ENCODE measurements around the gene RBM39. TPM values are rescaled to one million over a fixed set of nuclear protein-coding genes. Genes with fewer than 3 reads are reported as not detected.

Gene RBM39
- total and polyA plus RNA-seq, 2 of the 13 experiments (the other 11 are each of a cell fraction or from before 2014, with no cell fraction given): 788 to 920 TPM

- TF ChIP-seq ZBTB40 (IDR thresholded peaks at IDR 0.05) (no peak), ZBTB40 (CRISPR knock-in tag; IDR thresholded peaks at IDR 0.05) (no peak), SMYD3 (CRISPR knock-in tag; IDR thresholded peaks at IDR 0.05) (no peak), BCL6 (CRISPR knock-in tag; IDR thresholded peaks at IDR 0.05) (no peak), ZKSCAN5 (CRISPR knock-in tag; IDR thresholded peaks at IDR 0.05) (no peak), ARHGAP35 (CRISPR knock-in tag; IDR thresholded peaks at IDR 0.05; ENCODE audit: borderline replicate concordance) (no peak), HOMEZ (CRISPR knock-in tag; IDR thresholded peaks at IDR 0.05; ENCODE audit: low read depth) (no peak), REPIN1 (CRISPR knock-in tag; IDR thresholded peaks at IDR 0.05; ENCODE audit: borderline replicate concordance, low read depth) (no peak), ZNF614 (CRISPR knock-in tag; IDR thresholded peaks at IDR 0.05; ENCODE audit: borderline replicate concordance) (no peak), ZNF713 (CRISPR knock-in tag; IDR thresholded peaks at IDR 0.05) (no peak), FUBP1 (CRISPR knock-in tag; IDR thresholded peaks at IDR 0.05; ENCODE audit: borderline replicate concordance) (peak; percentile 79; the same call in 1 of the 2 replicates), FOXK1 (CRISPR knock-in tag; IDR thresholded peaks at IDR 0.05; ENCODE audit: borderline replicate concordance, low read depth) (no peak), PHB2 (IDR thresholded peaks at IDR 0.05; ENCODE audit: partially characterized antibody) (no peak), ZNF138 (CRISPR knock-in tag; IDR thresholded peaks at IDR 0.05; ENCODE audit: low read depth) (no peak), SAP130 (CRISPR knock-in tag; IDR thresholded peaks at IDR 0.05; ENCODE audit: low read depth) (peak; percentile 9; the same call in 1 of the 2 replicates), ZNF44 (CRISPR knock-in tag; IDR thresholded peaks at IDR 0.05) (0 out of 2 replicates have a peak, but pooled peaks have one; percentile 74), ZNF180 (CRISPR knock-in tag; IDR thresholded peaks at IDR 0.05; ENCODE audit: borderline replicate concordance, low read depth) (no peak), ZNF431 (CRISPR knock-in tag; IDR thresholded peaks at IDR 0.05; ENCODE audit: borderline replicate concordance, low read depth) (no peak)
Measured at GRCh38 chr20:35735826-35736470, 6.1 kb downstream of the RBM39 start (continued).
